Vagina (tissue), 2 donors: ENCODE results near the gene SMARCD1. TPM values are rescaled to one million over a fixed set of nuclear protein-coding genes. Genes with fewer than 3 reads are reported as not detected.
A peak's percentile ranks its signal among the peaks of the same experiment; 100 is the strongest.

Source experiments
- DNase-seq, 2 donors: peaks; one replicate each; pipeline ENCODE4 v3.0.0-alpha.2; 2017; ENCODE audit errors: extremely low spot score in 2 of 2
- H3K27ac ChIP-seq: fragments of 200-600 bp; sonication (generic); one replicate; pipeline ENCODE4 v1.5.1; 2019
- H3K27me3 ChIP-seq: fragments of 200-600 bp; sonication (generic); one replicate; pipeline ENCODE4 v1.5.1; 2019
- H3K36me3 ChIP-seq, 2 donors: fragments of 200-600 bp; sonication (generic); one replicate each; pipeline ENCODE4 v1.5.1; 2017 to 2019
- H3K4me1 ChIP-seq: fragments of 200-600 bp; sonication (generic); one replicate; pipeline ENCODE4 v1.5.1; 2019
- H3K4me3 ChIP-seq, 2 donors: fragments of 200-600 bp; sonication (generic); 1 replicate in 1 of 2; 2 replicates in 1 of 2; pipeline ENCODE4 v1.5.1; 2016 to 2019
- H3K9me3 ChIP-seq: fragments of 200-600 bp; sonication (generic); one replicate; pipeline ENCODE4 v1.5.1; 2019
- CTCF ChIP-seq, 3 experiments: fragments of 450-650 bp in 2 of 3; fragments of 200-600 bp in 1 of 3; sonication (generic) in 1 of 3; IDR thresholded peaks; one replicate each; pipeline ENCODE4 v1.5.1; 2017 to 2019; ENCODE audit warnings: antibody characterized with exemption in 3 of 3, mild to moderate bottlenecking in 2 of 3, moderate library complexity in 2 of 3
- POLR2A ChIP-seq, 2 donors: fragments of 450-650 bp; IDR thresholded peaks; one replicate each; pipeline ENCODE4 v1.6.1; 2017; ENCODE audit warnings: antibody characterized with exemption in 2 of 2, mild to moderate bottlenecking in 2 of 2, moderate library complexity in 2 of 2
- POLR2AphosphoS5 ChIP-seq, 2 donors: sonication (generic); formaldehyde crosslinking; IDR thresholded peaks; one replicate each; pipeline ENCODE4 v1.9.0; 2017; ENCODE audit warnings: antibody characterized with exemption in 2 of 2, mild to moderate bottlenecking in 2 of 2, low read depth in 1 of 2; ENCODE audit not compliant: insufficient read depth in 1 of 2
- intact Hi-C: fragments of 100-400 bp; cut with DNase I; formaldehyde crosslinking; loops from one replicate; pipeline ENCODE4 v1.15.1; 2023
- total RNA-seq: library from RNA; depleted of rRNA; stranded (reverse); fragments of >200 nt; gene quantifications from one replicate; pipeline ENCODE4 v1.2.3, GENCODE V29; 2016

The SMARCD1 gene
- total RNA-seq, 1 donor from 2014 or later = 42.2 TPM

DNA sequence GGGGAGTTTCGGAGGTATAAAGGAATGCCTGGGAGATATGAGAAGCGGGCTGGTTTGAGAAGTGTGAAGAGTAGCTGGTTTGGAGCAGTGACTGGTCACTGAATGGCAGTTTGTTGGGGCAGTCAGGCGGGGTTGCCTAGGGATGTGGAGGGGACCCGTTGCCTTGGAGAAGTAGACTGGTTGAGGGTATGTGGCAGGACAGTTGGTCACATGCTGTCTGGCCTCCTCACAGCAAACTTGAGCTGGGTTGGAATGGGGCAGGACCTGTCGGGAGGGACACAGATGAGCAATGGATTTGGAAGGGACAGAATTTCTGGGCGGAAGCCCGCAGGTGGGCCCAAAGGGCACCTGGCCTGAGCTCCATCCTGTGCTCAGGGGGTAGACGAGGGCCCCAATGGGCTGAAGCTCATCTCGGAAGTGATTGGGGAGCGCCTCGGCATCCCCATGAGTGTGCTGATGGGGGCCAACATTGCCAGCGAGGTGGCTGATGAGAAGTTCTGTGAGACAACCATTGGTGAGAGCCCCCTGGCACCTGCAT, 20.8 kb downstream of the SMARCD1 start:
- no peak for TF ChIP-seq POLR2AphosphoS5 (IDR thresholded peaks at IDR 0.05; ENCODE audit: insufficient read depth in 1 of 2, low read depth in 1 of 2)
- TF ChIP-seq CTCF (IDR thresholded peaks at IDR 0.05) = no peak
- no peak for TF ChIP-seq POLR2A (IDR thresholded peaks at IDR 0.05)
- peaks cover 30% of the 10 kb centered on the region for H3K4me1 ChIP-seq
- H3K27me3 ChIP-seq = no peaks in the 10 kb centered on the region
- H3K9me3 ChIP-seq = no peaks in the 10 kb centered on the region
- intact Hi-C loops = no loop called here
- no peaks in the 10 kb centered on the region for H3K36me3 ChIP-seq
- no peak overlapping the region for H3K4me3 ChIP-seq
- no peak overlapping the region for H3K27ac ChIP-seq
- no peak for DNase-seq

GRCh38 chr12:50106907-50107306, 21.8 kb downstream of the SMARCD1 start:
- no peak for DNase-seq
- H3K27ac ChIP-seq = no peak overlapping the region
- H3K4me3 ChIP-seq = no peak overlapping the region
- no peaks in the 10 kb centered on the region for H3K9me3 ChIP-seq
- intact Hi-C loops = no loop called here
- H3K27me3 ChIP-seq = no peaks in the 10 kb centered on the region
- no peaks in the 10 kb centered on the region for H3K36me3 ChIP-seq
- TF ChIP-seq CTCF (IDR thresholded peaks at IDR 0.05) = no peak
- H3K4me1 ChIP-seq = peaks cover 35% of the 10 kb centered on the region

DNA sequence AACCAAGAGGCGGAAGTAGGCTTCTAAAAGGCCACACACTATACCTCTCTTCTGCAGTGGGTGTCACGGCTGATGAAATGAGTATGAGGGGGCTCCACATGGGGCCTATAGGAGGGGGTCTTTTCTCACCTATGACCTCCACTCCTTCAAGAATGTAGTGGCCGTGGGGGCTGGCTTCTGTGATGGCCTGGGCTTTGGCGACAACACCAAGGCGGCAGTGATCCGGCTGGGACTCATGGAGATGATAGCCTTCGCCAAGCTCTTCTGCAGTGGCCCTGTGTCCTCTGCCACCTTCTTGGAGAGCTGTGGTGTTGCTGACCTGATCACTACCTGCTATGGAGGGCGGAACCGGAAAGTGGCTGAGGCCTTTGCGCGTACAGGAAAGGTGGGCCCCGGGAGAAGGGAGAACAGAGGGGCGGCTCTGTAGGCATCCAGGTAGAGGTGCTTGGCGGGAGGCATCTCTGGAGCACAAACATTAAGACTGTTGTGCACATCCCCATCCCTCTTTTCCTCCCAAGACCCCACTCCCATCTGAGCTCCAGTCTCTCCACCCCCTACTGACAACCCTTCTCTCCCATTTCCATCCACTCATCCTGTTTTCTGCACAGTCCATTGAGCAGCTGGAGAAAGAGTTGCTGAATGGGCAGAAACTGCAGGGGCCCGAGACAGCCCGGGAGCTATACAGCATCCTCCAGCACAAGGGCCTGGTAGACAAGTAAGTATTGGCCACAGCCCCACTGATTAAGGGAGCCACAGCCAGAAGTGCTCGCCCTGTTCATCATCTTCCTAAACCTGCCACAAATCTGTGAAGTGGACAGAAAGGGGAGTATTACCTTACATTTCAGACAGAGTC, 22.5 kb downstream of the SMARCD1 start:
- intact Hi-C loops = no loop called here
- TF ChIP-seq CTCF (IDR thresholded peaks at IDR 0.05) = no peak
- H3K27me3 ChIP-seq = no peaks in the 10 kb centered on the region
- peaks cover 35% of the 10 kb centered on the region for H3K4me1 ChIP-seq
- H3K36me3 ChIP-seq = no peaks in the 10 kb centered on the region
- H3K4me3 ChIP-seq = no peak overlapping the region
- H3K9me3 ChIP-seq = no peaks in the 10 kb centered on the region
- H3K27ac ChIP-seq = no peak overlapping the region
- no peak for DNase-seq

- Histone ChIP-seq H3K36me3 (no peaks in the 10 kb centered on the region), H3K4me1 (peaks cover 41% of the 10 kb centered on the region), H3K27me3 (no peaks in the 10 kb centered on the region), H3K27ac (no peak overlapping the region), H3K4me3 (no peak overlapping the region), H3K9me3 (no peaks in the 10 kb centered on the region)
- DNase-seq = no peak
- TF ChIP-seq POLR2A (IDR thresholded peaks at IDR 0.05) = no peak
- no peak for TF ChIP-seq POLR2AphosphoS5 (IDR thresholded peaks at IDR 0.05; ENCODE audit: insufficient read depth in 1 of 2, low read depth in 1 of 2)
- no peak for TF ChIP-seq CTCF (IDR thresholded peaks at IDR 0.05)
- intact Hi-C loops = no loop called here
Measured at GRCh38 chr12:50109319-50109718, 24.2 kb downstream of the SMARCD1 start.

DNA sequence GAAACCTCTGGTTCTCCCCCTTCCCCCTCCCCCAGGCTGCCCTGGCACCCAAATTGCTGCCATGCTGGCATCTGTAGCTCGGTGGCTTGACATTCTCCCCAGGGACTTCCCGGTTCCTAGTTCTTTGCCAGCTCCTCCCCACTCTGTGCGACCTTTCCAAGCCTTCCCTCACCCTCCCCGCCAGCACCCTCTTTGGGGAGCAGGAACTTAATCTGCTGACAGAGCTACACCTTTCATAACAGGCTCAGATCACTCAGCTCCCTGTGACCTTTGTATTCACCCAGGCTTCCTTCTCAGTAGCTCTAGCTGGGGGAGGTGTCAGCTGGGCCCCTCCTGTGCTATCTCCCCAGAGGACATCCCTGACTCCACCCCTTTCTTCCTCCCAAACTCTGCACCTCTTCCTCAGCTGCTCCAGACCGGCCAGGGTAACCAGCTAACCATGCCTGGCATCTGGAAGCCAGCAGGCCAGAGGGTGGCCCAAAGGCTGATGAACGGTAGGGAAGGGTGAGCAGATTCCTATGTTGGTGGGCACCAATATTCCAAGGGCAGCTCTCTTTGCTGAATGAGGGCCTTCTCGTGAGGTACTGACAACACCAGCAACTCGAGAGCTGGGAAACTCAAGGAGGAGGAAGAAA, 25.1 kb downstream of the SMARCD1 start:
- Histone ChIP-seq H3K4me1 (peaks cover 46% of the 10 kb centered on the region), H3K27me3 (no peaks in the 10 kb centered on the region), H3K27ac (peak overlapping the region; percentile 81), H3K36me3 (peaks cover 0 to 6% of the 10 kb centered on the region in 2 donors), H3K9me3 (no peaks in the 10 kb centered on the region), H3K4me3 (no peak overlapping the region)
- TF ChIP-seq CTCF (IDR thresholded peaks at IDR 0.05) (no peak), POLR2A (IDR thresholded peaks at IDR 0.05) (no peak), POLR2AphosphoS5 (IDR thresholded peaks at IDR 0.05; ENCODE audit: insufficient read depth in 1 of 2, low read depth in 1 of 2) (no peak)
- intact Hi-C loops = loop anchor here (2.0 kb wide), 1 partner anchor 57 kb away; the partner anchor contains the start of gene CERS5
- DNase-seq = no peak
